Activated T-cell treated with anti-CD3 and anti-CD28 coated beads, Interleukin-2, amount 50 U/mL, for 24 hours (primary cell): ENCODE results near the gene MXRA8.
"Not testable (repeated sequence)": the region's sequence is repeated elsewhere in the genome, so short reads cannot be mapped to it uniquely, and the experiment has no call there.

ENCODE experiments used
- DNase-seq: peaks from one replicate; pipeline ENCODE4 v3.0.0-alpha.2; 2020
- H3K27ac Mint-ChIP-seq: 2 replicates; pipeline ENCODE4 v1.8.0; 2020; ENCODE audit warnings: mild to moderate bottlenecking, mixed read lengths
- H3K27me3 Mint-ChIP-seq: 2 replicates; pipeline ENCODE4 v1.8.0; 2020; ENCODE audit warnings: mixed read lengths
- H3K36me3 Mint-ChIP-seq: 2 replicates; pipeline ENCODE4 v1.8.0; 2020; ENCODE audit warnings: low read depth, mixed read lengths
- H3K4me1 Mint-ChIP-seq: 2 replicates; pipeline ENCODE4 v1.8.0; 2020; ENCODE audit warnings: low read depth, mixed read lengths
- H3K4me3 Mint-ChIP-seq: 2 replicates; pipeline ENCODE4 v1.8.0; 2020; ENCODE audit warnings: mild to moderate bottlenecking, moderate library complexity, mixed read lengths
- H3K9me3 Mint-ChIP-seq: 2 replicates; pipeline ENCODE4 v1.8.0; 2020; ENCODE audit warnings: mixed read lengths

Gene MXRA8

DNA sequence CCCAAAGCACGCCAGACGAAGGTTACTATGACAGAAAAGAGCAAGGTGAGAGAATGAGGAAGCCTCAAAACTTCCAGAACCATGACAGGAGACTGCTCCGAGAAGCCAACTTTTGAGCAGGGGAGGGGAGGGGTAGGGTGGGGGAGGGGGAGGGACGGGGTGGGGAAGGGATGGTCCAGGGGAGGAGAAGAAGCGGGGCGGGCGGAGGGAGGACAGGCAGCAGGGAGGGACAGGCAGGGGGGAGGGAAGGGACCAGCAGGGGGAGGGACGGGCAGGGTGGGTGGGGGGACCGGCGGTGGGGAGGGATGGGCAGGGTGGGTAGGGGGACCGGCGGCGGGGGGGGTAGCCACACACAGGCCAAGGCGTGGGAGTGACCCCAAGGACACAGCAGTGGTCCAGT, 35.9 kb downstream of the MXRA8 start:
- H3K36me3 Mint-ChIP-seq: peaks cover 55% of the 10 kb centered on the region
- no peak for DNase-seq
- peak overlapping the region; percentile 82 for H3K4me3 Mint-ChIP-seq
- H3K27ac Mint-ChIP-seq: peak overlapping the region; percentile 90
- peaks cover 45% of the 10 kb centered on the region for H3K4me1 Mint-ChIP-seq
- no peaks in the 10 kb centered on the region for H3K27me3 Mint-ChIP-seq
- H3K9me3 Mint-ChIP-seq: no peaks in the 10 kb centered on the region

DNA sequence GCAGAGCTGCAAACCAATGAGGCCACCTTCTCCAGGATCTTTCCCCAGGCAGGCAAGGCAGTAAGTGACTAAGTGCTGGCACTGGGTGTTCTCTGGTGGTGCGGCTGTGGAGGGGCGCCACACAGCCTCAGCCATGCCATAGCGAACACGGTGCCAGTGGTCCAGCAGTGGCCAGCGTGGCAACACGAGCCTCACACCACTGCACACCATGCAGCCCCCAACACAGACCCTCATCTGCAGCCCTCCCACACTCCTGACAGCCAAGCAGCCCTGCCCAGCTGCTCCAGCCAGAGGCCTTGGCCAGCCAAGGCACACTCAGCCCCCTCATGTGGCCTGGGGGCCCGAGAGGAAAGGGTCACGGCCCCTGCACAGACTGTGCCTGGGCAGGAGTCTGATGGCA, 36.9 kb downstream of the MXRA8 start:
- peak overlapping the region; percentile 78 for H3K27ac Mint-ChIP-seq
- H3K27me3 Mint-ChIP-seq: no peaks in the 10 kb centered on the region
- H3K36me3 Mint-ChIP-seq: peaks cover 55% of the 10 kb centered on the region
- H3K9me3 Mint-ChIP-seq: no peaks in the 10 kb centered on the region
- DNase-seq: no peak
- H3K4me3 Mint-ChIP-seq: peak overlapping the region; percentile 25
- H3K4me1 Mint-ChIP-seq: peaks cover 41% of the 10 kb centered on the region

DNA sequence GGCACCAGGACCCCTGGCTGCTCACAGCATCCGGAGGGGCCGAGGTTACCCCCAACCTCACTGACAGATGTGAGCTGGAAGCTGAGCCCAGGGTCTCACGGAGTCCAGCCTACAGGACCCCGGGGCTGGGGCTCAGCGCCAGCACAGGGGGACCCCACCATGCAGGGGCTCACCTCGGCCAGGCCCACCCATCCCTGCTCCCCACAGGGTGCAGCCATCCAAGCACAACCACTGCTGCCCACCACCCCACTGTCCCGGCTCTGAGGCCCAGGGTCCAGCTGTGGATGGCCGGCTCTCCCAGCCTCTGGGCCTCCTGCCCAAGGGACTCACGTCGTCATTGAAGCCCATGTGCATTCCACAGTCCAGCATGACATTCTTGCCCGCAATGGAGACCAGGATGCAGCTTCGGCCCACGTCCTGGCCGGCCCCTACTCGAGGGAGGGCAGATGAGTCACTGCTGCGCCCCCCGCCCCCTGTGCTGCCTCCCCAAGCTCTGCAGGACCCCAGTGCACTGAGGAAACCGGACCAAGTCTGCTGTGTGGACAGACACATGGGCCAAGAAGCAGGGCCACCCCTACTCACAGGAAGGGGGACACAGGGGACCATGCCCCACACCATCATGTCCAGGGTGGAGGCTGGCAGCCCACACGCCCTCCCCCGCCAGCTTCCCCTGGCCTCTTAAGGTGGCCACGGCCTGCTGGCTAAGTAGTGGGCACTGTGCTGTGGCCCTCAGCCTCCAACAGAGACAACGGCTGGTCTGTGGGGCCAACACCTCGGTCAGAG, 37.5 kb downstream of the MXRA8 start:
- DNase-seq: no peak
- Mint-ChIP-seq H3K9me3 (no peaks in the 10 kb centered on the region), H3K27ac (peak overlapping the region; percentile 78), H3K36me3 (peaks cover 60% of the 10 kb centered on the region), H3K4me1 (peaks cover 36% of the 10 kb centered on the region), H3K4me3 (peak overlapping the region; percentile 25), H3K27me3 (no peaks in the 10 kb centered on the region)

DNA sequence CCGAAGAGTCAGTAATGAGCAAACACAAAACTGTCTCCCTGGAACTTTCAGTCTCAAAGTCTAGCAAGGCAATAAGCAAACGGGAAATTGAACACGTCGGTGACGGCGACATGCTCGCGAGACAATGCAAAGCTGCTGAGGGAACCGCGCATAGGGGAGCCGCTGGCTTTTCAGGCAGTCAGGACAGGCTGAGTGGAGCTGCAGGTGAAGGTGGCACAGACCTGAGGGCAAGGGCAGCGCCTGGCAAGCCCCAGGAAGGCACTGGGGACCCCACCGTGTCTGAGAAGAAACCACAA, 38.8 kb downstream of the MXRA8 start:
- no peak for DNase-seq
- Mint-ChIP-seq H3K9me3 (no peaks in the 10 kb centered on the region), H3K27ac (peak overlapping the region; percentile 71), H3K36me3 (peaks cover 71% of the 10 kb centered on the region), H3K4me1 (peaks cover 29% of the 10 kb centered on the region), H3K4me3 (no peak overlapping the region), H3K27me3 (no peaks in the 10 kb centered on the region)

DNA sequence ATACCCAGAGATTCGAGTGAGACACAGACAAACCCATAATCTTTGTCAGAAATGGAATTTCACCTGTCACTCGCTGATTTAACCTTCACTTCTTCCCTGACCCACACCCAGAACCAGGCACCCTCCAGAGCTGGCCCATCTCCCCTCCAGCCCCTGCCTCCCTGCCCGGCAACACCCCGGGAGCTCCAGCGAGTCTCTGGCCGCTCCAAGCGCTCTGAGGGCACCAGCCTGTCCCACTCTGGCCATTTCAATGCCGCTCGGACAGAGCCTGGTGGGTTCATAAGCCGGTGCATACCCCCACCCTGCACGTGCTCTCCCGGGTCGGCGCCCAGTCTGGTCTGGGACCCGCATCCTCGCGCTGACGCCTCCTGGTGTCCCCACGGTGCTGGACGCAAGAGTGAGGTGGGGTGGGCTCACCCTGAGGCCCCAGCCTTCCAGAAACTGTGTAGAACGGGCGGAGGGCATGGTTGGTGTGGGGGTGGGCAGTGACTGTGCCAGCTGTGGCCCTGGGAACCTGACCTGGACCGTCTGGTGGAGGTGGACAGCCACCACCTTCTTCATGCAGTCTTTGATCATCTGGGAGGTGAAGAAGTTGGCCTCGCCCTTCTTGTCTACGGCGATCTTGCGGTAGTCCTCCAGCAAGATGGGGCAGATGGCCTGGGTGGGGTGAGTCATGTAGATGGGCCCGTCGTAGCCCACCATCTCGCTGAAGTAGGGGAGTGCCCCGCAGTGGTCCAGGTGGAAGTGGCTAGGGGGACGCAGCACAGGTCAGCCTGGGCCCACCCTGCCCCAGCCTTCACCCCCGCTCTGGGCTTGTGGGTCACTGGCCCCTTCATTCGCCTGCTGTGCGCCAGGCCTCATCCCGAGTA, 39.3 kb downstream of the MXRA8 start:
- Mint-ChIP-seq H3K36me3 (peaks cover 75% of the 10 kb centered on the region), H3K27me3 (no peaks in the 10 kb centered on the region), H3K4me1 (peaks cover 28% of the 10 kb centered on the region), H3K4me3 (no peak overlapping the region), H3K27ac (peak overlapping the region; percentile 71), H3K9me3 (no peaks in the 10 kb centered on the region)
- DNase-seq: no peak

DNA sequence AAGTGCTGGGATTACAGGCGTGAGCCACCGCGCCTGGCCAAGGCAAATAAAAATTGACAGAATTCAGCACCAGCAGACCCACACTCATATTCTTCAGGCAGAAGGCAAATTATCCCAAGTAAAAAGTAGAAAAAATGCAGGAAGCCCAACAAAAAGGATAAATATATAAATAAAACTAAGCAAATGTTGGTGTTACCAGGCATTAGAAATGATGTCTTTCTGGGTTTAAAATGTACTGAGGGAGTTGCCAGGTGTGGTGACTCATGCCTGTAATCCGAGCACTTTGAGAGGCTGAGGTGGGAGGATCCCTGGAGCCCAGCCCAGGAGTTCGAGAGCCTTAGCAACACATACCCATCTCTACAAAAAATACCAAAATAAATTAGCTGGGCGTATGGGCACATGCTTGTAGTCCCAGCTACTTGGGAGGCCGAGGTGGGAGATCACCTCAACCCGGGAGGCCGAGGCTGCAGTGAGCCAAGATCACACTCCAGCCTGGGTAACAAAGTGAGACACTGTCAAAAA, 40.2 kb downstream of the MXRA8 start:
- no peak overlapping the region for H3K4me3 Mint-ChIP-seq
- no peak for DNase-seq
- peak overlapping the region; percentile 52 for H3K27ac Mint-ChIP-seq
- H3K27me3 Mint-ChIP-seq: no peaks in the 10 kb centered on the region
- H3K9me3 Mint-ChIP-seq: no peaks in the 10 kb centered on the region
- peaks cover 23% of the 10 kb centered on the region for H3K4me1 Mint-ChIP-seq
- peaks cover 79% of the 10 kb centered on the region for H3K36me3 Mint-ChIP-seq

DNA sequence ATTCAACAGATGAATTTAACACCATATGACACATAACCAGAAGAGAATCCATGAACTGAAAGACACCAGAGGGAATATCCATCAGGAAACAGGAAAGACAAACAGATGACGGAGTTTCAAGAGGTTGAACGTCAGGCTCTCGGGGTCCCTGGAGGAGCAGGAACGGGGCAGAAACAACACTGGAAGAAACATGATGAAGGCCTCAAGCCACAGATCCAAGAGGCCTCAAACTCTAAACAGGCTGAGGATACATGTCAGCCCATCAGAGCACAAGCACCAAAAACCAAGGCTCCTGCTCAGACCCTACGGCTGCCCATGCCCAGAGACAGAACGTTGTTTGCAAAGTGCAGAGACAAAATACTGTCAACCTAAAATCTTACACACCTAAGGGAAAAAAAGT, 40.9 kb downstream of the MXRA8 start:
- Mint-ChIP-seq H3K27me3 (no peaks in the 10 kb centered on the region), H3K27ac (peak overlapping the region; percentile 1), H3K4me3 (no peak overlapping the region), H3K4me1 (peaks cover 17% of the 10 kb centered on the region), H3K9me3 (no peaks in the 10 kb centered on the region), H3K36me3 (peaks cover 84% of the 10 kb centered on the region)
- DNase-seq: no peak

DNA sequence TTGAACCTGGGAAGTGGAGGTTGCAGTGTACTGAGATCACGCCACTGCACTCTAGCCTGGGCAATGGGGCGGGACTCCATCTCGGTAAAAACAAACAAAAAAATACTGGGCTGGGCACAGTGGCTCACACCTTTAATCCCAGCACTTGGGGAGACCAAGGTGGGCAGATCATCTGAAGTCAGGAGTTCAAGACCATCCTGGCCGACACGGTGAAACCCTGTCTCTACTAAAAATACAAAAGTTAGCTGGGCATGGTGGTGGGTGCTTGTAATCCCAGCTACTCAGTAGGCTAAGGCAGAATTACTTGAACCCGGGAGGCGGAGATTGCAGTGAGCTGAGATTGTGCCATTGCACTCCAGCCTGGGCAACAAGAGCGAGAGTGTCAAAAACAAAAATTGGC, 42.2 kb downstream of the MXRA8 start:
- not testable (repeated sequence) for DNase-seq, H3K9me3 Mint-ChIP-seq, H3K4me1 Mint-ChIP-seq, H3K27ac Mint-ChIP-seq, H3K27me3 Mint-ChIP-seq, H3K4me3 Mint-ChIP-seq
- H3K36me3 Mint-ChIP-seq: peaks cover 84% of the 10 kb centered on the region

DNA sequence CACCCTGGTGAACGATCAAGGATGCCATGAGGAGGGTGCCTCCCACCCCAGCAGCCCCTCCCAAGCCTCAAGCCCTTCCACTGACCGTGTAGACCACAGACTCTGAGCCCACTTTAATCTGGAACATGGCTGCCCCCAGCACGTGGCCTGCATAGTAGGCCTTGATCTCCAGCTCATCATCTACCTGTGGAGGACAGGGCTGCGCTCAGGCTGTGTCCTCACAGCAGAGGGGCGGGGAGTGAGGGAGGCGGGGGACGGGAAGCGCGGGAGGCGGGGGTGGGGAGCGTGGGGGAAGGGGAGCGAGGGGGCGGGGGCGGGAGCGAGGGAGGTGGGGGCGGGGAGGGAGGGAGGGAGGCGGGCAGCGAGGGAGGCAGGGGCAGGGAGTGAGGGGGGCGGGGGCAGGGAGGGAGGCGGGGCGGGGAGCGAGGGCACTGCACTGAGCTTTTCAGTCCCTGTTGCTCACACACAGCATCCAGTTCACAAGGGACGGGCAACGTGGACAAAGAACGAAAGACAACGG, 42.9 kb downstream of the MXRA8 start:
- H3K4me3 Mint-ChIP-seq: no peak overlapping the region

DNA sequence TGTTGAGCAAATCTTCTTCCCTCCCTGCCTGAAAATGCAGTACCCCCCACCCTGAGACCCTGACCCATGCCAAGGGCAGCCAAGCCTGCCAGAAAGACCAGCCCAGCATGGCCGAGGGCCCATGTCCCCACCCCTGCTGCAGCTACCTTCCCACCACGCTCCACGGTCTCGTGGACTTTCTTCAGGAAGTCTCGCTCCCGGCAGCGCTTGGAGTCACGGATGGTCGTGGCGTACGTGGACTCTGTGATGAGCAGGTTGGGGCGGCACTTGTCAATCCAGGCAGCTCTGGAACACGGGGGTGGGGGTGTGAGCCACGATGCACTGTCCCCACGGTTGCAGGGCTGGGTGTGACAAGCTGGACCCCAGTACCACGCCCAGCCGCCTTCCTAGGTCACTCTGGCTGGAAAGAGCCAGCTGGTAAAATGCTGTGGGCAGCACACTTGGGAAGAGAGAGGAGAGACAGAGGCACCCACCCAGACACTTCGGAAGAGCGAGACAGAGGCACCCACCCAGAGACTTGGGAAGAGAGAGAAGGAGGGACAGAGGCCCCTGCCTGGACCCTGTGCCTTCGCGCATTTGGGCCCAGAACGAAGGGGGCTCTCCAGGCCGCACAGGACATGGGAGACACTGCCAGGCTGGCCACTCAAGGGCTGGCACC, 43.5 kb downstream of the MXRA8 start:
- H3K27me3 Mint-ChIP-seq: no peaks in the 10 kb centered on the region
- H3K27ac Mint-ChIP-seq: peak overlapping the region; percentile 52
- H3K36me3 Mint-ChIP-seq: peaks cover 86% of the 10 kb centered on the region
- H3K4me1 Mint-ChIP-seq: peaks cover 7% of the 10 kb centered on the region
- H3K9me3 Mint-ChIP-seq: no peaks in the 10 kb centered on the region
- no peak for DNase-seq
- no peak overlapping the region for H3K4me3 Mint-ChIP-seq

More for the DNA sequence above, 42.9 kb downstream of the MXRA8 start:
- Mint-ChIP-seq H3K27me3 (no peaks in the 10 kb centered on the region), H3K9me3 (no peaks in the 10 kb centered on the region), H3K27ac (peak overlapping the region; percentile 52), H3K36me3 (peaks cover 86% of the 10 kb centered on the region), H3K4me1 (peaks cover 4% of the 10 kb centered on the region)
- no peak for DNase-seq

DNA sequence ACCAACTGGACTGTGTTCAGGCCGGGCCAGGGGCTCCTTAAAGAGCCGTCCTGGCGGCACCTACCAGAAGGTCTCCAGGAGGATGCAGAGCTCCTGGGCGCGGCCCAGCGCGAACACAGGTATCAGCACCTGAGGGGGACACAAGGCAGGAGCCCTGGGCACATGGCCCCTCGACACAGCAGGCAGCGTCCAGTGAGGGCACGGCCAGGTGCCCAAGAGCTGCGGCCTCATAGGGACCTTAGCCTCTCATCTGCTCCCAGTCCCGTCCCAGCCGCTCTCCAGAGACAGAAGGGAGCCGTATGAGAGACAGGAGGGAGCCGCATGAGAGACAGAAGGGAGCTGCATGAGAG, 44.1 kb downstream of the MXRA8 start:
- DNase-seq: no peak
- Mint-ChIP-seq H3K36me3 (peaks cover 86% of the 10 kb centered on the region), H3K9me3 (no peaks in the 10 kb centered on the region), H3K27ac (no peak overlapping the region), H3K27me3 (no peaks in the 10 kb centered on the region), H3K4me1 (peaks cover 11% of the 10 kb centered on the region), H3K4me3 (no peak overlapping the region)

DNA sequence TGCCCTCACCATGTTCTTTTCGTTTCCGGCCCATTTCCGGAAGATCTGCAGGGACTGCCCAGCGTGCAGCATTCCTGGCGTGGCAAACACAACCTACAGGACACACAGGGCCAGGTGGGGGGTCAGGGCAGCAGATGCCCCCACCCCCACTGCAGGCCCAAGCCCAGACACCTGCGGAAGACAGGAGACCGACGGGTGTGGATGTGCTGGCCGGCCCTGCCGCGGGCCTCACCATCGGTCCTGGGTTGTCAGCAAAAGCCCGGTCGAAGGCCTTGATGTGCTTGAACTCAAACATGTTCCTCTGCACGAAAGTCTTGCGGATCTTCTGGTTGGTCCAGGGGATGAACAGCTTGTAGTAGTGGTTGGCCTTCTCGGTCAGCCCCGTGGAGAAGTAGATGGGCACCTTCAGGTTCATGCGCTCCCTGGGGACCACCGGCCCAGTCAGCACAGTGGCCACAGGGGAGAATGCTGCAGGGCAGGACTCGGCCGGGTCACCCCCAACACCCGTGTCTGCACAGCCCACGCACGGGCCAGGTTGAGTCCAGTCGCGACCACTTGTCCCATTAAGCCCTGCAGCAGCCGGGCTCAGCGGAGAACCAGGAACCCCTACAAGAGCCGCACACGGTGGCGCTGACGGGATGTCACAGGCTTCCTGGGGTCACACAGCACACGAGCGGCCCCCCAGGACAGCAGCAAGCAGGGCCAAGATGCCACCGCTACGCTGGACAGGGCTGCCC, 44.7 kb downstream of the MXRA8 start:
- no peaks in the 10 kb centered on the region for H3K9me3 Mint-ChIP-seq
- H3K36me3 Mint-ChIP-seq: peaks cover 83% of the 10 kb centered on the region
- no peak overlapping the region for H3K4me3 Mint-ChIP-seq
- no peaks in the 10 kb centered on the region for H3K27me3 Mint-ChIP-seq
- DNase-seq: no peak
- peaks cover 11% of the 10 kb centered on the region for H3K4me1 Mint-ChIP-seq
- H3K27ac Mint-ChIP-seq: no peak overlapping the region

DNA sequence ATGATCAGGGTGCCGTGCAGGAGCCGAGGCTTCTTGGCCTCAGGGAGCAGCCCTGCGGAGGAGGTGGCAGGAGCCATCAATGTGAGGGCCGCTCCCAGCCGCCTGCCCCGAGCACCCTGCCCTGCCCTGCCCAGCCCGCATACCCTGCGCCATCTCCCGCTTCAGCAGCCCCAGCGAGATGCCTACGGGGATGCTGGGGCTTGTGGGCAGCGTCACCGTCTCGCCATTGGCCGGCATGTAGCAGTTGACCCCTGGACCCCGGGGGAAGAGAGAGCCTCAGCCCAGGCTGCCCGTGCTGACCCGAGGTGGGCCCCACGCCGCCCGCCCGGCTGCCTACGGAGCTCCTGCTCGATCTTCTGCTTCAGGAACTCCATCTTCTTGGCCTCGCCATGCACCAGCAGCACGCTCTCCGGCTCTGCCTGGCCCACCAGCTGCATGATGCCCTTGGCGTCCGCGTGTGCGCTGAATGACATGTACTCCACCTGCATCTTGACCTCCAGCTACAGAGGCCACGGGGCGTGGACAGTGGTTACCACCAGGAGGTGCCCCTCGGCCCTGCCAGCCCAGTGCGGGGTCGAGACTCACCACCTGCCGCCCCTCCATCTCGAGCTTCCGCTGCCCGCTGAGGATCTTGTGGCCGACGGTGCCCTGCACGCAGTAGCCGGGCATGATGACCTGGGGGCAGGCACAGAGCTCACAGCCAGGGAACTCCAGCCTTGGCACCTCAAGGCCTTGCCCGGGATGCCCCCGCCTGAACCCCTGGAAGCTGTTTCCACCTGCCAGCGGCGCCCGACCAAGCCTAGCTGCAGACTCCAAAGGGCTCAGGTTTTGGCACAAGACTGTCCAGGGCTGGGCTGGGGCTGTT, 45.7 kb downstream of the MXRA8 start:
- peaks cover 11% of the 10 kb centered on the region for H3K4me1 Mint-ChIP-seq
- peaks cover 74% of the 10 kb centered on the region for H3K36me3 Mint-ChIP-seq
- no peak overlapping the region for H3K27ac Mint-ChIP-seq
- H3K4me3 Mint-ChIP-seq: no peak overlapping the region
- no peak for DNase-seq
- H3K27me3 Mint-ChIP-seq: no peaks in the 10 kb centered on the region
- H3K9me3 Mint-ChIP-seq: no peaks in the 10 kb centered on the region
